HepG2 (cell line): ENCODE data around the gene RESP18.

Experiments
- FIP1L1 ChIP-seq: fragments of 200-400 bp; formaldehyde crosslinking; IDR thresholded peaks from 2 replicates; pipeline ENCODE4 v1.6.1; 2018; ENCODE audit warnings: low read depth, mild to moderate bottlenecking, low read length, moderate library complexity, borderline replicate concordance; ENCODE audit not compliant: insufficient read depth
- FOXP1 ChIP-seq, 2 experiments: fragments of 450-650 bp in 1 of 2; IDR thresholded peaks; 2 replicates each; pipeline ENCODE4 v1.6.1; 2017 to 2018; ENCODE audit warnings: antibody characterized with exemption in 1 of 2
- ZNF556 ChIP-seq: sonication (generic); formaldehyde crosslinking; IDR thresholded peaks from 2 replicates; pipeline ENCODE4 v1.4.0; 2020; ENCODE audit warnings: mild to moderate bottlenecking, missing genetic modification reagents, borderline replicate concordance

GRCh38 chr2:219314804-219315468, 17.6 kb downstream of the RESP18 start:
- TF ChIP-seq FOXP1 (IDR thresholded peaks at IDR 0.05) (no peak), FOXP1 (CRISPR knock-in tag; IDR thresholded peaks at IDR 0.05) (no peak), ZNF556 (CRISPR knock-in tag) (no peak), FIP1L1 (no peak)
